Glutamatergic neuron (in vitro differentiated cells): Measurements from ENCODE around the gene SLC5A6. TPM values are rescaled to one million over a fixed set of nuclear protein-coding genes. Genes with fewer than 3 reads are reported as not detected.
"Not testable (repeated sequence)": the region's sequence is repeated elsewhere in the genome, so short reads cannot be mapped to it uniquely, and the experiment has no call there.

ENCODE experiments used
- DNase-seq: peaks from one replicate; pipeline ENCODE4 v3.0.0; 2022
- H3K27ac Mint-ChIP-seq: one replicate; pipeline ENCODE4 v1.8.0; 2020; ENCODE audit warnings: mild to moderate bottlenecking, mixed read lengths, inconsistent platforms; ENCODE audit not compliant: unreplicated experiment
- H3K27me3 Mint-ChIP-seq: one replicate; pipeline ENCODE4 v1.8.0; 2020; ENCODE audit warnings: mild to moderate bottlenecking, moderate library complexity, mixed read lengths, inconsistent platforms; ENCODE audit not compliant: unreplicated experiment
- H3K36me3 Mint-ChIP-seq: one replicate; pipeline ENCODE4 v1.8.0; 2020; ENCODE audit warnings: mild to moderate bottlenecking, mixed read lengths, inconsistent platforms; ENCODE audit not compliant: unreplicated experiment
- H3K4me1 Mint-ChIP-seq: one replicate; pipeline ENCODE4 v1.8.0; 2020; ENCODE audit warnings: mild to moderate bottlenecking, low read depth, mixed read lengths, inconsistent platforms; ENCODE audit not compliant: unreplicated experiment
- H3K4me3 Mint-ChIP-seq: one replicate; pipeline ENCODE4 v1.8.0; 2020; ENCODE audit warnings: mild to moderate bottlenecking, mixed read lengths, inconsistent platforms; ENCODE audit not compliant: unreplicated experiment
- H3K9me3 Mint-ChIP-seq: one replicate; pipeline ENCODE4 v1.8.0; 2020; ENCODE audit warnings: mild to moderate bottlenecking, moderate library complexity, mixed read lengths, inconsistent platforms; ENCODE audit not compliant: unreplicated experiment
- CTCF ChIP-seq: fragments of 200-600 bp; sonication (generic); IDR thresholded peaks from one replicate; pipeline ENCODE4 v1.5.0; 2021; ENCODE audit not compliant: partially characterized antibody, unreplicated experiment
- total RNA-seq: library from RNA; stranded (reverse); fragmentation: NEBNext Ultra II Directional; extraction: Animal tissue kit (Norgen Biotek cat#: 25700); gene quantifications from one replicate; pipeline ENCODE4 v1.2.1, GENCODE V29; 2021; ENCODE audit not compliant: unreplicated experiment

The SLC5A6 gene
- total RNA-seq, 1 donor from 2014 or later: 40.0 TPM

GRCh38 chr2:27201675-27202074 is 10.4 kb downstream of the SLC5A6 start:
- peaks cover 3% of the 10 kb centered on the region for H3K9me3 Mint-ChIP-seq
- H3K36me3 Mint-ChIP-seq: no peaks in the 10 kb centered on the region
- peaks cover 5% of the 10 kb centered on the region for H3K27me3 Mint-ChIP-seq
- H3K4me3 Mint-ChIP-seq: no peak overlapping the region
- no peak for TF ChIP-seq CTCF
- no peak for DNase-seq
- H3K27ac Mint-ChIP-seq: no peak overlapping the region
- H3K4me1 Mint-ChIP-seq: peaks cover 7% of the 10 kb centered on the region

- Mint-ChIP-seq H3K9me3 (peaks cover 3% of the 10 kb centered on the region), H3K36me3 (no peaks in the 10 kb centered on the region), H3K27ac (peak overlapping the region; percentile 92), H3K27me3 (peaks cover 5% of the 10 kb centered on the region), H3K4me3 (peak overlapping the region; percentile 39), H3K4me1 (peaks cover 7% of the 10 kb centered on the region)
- DNase-seq: no peak
- TF ChIP-seq CTCF: no peak
Measured at GRCh38 chr2:27199241-27199640, 12.8 kb downstream of the SLC5A6 start.

GRCh38 chr2:27198627-27199026 is 13.4 kb downstream of the SLC5A6 start:
- no peak for DNase-seq
- H3K27ac Mint-ChIP-seq: no peak overlapping the region
- H3K27me3 Mint-ChIP-seq: peaks cover 5% of the 10 kb centered on the region
- no peak for TF ChIP-seq CTCF
- peak overlapping the region; percentile 25 for H3K4me3 Mint-ChIP-seq
- no peaks in the 10 kb centered on the region for H3K36me3 Mint-ChIP-seq
- H3K9me3 Mint-ChIP-seq: peaks cover 2% of the 10 kb centered on the region
- H3K4me1 Mint-ChIP-seq: peaks cover 7% of the 10 kb centered on the region

GRCh38 chr2:27198068-27198467 is 14.0 kb downstream of the SLC5A6 start:
- H3K27me3 Mint-ChIP-seq, H3K4me3 Mint-ChIP-seq, H3K27ac Mint-ChIP-seq, DNase-seq, H3K36me3 Mint-ChIP-seq, H3K9me3 Mint-ChIP-seq, H3K4me1 Mint-ChIP-seq: not testable (repeated sequence)

GRCh38 chr2:27195799-27196198 is 16.3 kb downstream of the SLC5A6 start:
- H3K27me3 Mint-ChIP-seq, H3K4me3 Mint-ChIP-seq, H3K9me3 Mint-ChIP-seq, H3K36me3 Mint-ChIP-seq, H3K4me1 Mint-ChIP-seq, DNase-seq, H3K27ac Mint-ChIP-seq: not testable (repeated sequence)

- H3K9me3 Mint-ChIP-seq: no peaks in the 10 kb centered on the region
- H3K27ac Mint-ChIP-seq: no peak overlapping the region
- no peaks in the 10 kb centered on the region for H3K36me3 Mint-ChIP-seq
- peaks cover 6% of the 10 kb centered on the region for H3K4me1 Mint-ChIP-seq
- no peak for TF ChIP-seq CTCF
- H3K4me3 Mint-ChIP-seq: no peak overlapping the region
- H3K27me3 Mint-ChIP-seq: peaks cover 3% of the 10 kb centered on the region
- DNase-seq: no peak
Measured at GRCh38 chr2:27194538-27195354, 17.3 kb downstream of the SLC5A6 start.
